A673 (cell line): Measurements from ENCODE around the gene ADAM12.

ENCODE experiments used
- CTCF ChIP-seq: fragments of 300-800, 200-600 bp; sonication (generic); conservative IDR thresholded peaks from 2 replicates; pipeline ENCODE4 v1.5.1; 2017; ENCODE audit warnings: low read depth, mild to moderate bottlenecking, antibody characterized with exemption, low read length, moderate library complexity, mixed read lengths
- EZH2 ChIP-seq: fragments of 200-600 bp; sonication (generic); IDR thresholded peaks from 2 replicates; pipeline ENCODE4 v1.6.1; 2017; ENCODE audit warnings: borderline replicate concordance, low read depth, mild to moderate bottlenecking, mixed read lengths, antibody characterized with exemption, low read length; ENCODE audit not compliant: poor library complexity, severe bottlenecking

- no peak for TF ChIP-seq EZH2
- no peak for TF ChIP-seq CTCF
Measured at GRCh38 chr10:126256864-126257263, 131.4 kb downstream of the ADAM12 start.
